MM.1S (cell line): Measurements from ENCODE around the gene MUC5B.

Experiments used
- DNase-seq: peaks from one replicate; pipeline ENCODE4 v3.0.0-alpha.2; 2015
- H2AFZ ChIP-seq: fragments of 300-600 bp; sonication (generic); 2 replicates; pipeline ENCODE4 v1.6.0; 2016; ENCODE audit warnings: antibody characterized with exemption, low read length
- H3F3A ChIP-seq: fragments of 300-600 bp; sonication (generic); 2 replicates; pipeline ENCODE4 v1.6.1; 2016; ENCODE audit warnings: mild to moderate bottlenecking, antibody characterized with exemption, low read length, moderate library complexity, mixed read lengths; ENCODE audit not compliant: insufficient read depth
- H3K27ac ChIP-seq: fragments of 300-600 bp; sonication (generic); 2 replicates; pipeline ENCODE4 v1.5.1; 2016; ENCODE audit warnings: mild to moderate bottlenecking, low read length
- H3K27me3 ChIP-seq: fragments of 300-600 bp; sonication (generic); replicated peaks from 2 replicates; pipeline ENCODE4 v1.6.0; 2016; ENCODE audit warnings: low read length; ENCODE audit not compliant: insufficient read depth
- H3K36me3 ChIP-seq: fragments of 300-600 bp; sonication (generic); replicated peaks from 2 replicates; pipeline ENCODE4 v1.6.1; 2016; ENCODE audit warnings: mild to moderate bottlenecking, low read length, mixed read lengths; ENCODE audit not compliant: insufficient read depth
- H3K4me1 ChIP-seq: fragments of 300-600 bp; sonication (generic); 2 replicates; pipeline ENCODE4 v1.6.1; 2016; ENCODE audit warnings: low read length, mixed read lengths
- H3K4me2 ChIP-seq: fragments of 300-600 bp; sonication (generic); 2 replicates; pipeline ENCODE4 v1.6.0; 2016; ENCODE audit warnings: low read depth, low read length
- H3K4me3 ChIP-seq: fragments of 300-600 bp; sonication (generic); 2 replicates; pipeline ENCODE4 v1.5.1; 2016; ENCODE audit warnings: low read length, mixed read lengths
- H3K79me2 ChIP-seq: fragments of 300-600 bp; sonication (generic); 2 replicates; pipeline ENCODE4 v1.6.1; 2016; ENCODE audit warnings: mixed run types, low read length, mixed read lengths
- H3K9ac ChIP-seq: fragments of 300-600 bp; sonication (generic); 2 replicates; pipeline ENCODE4 v1.6.1; 2016; ENCODE audit warnings: low read length, mixed read lengths
- H3K9me2 ChIP-seq: fragments of 300-600 bp; sonication (generic); replicated peaks from 2 replicates; pipeline ENCODE4 v1.6.1; 2016; ENCODE audit warnings: mild to moderate bottlenecking, low read length, mixed read lengths; ENCODE audit not compliant: insufficient read depth
- H3K9me3 ChIP-seq: fragments of 300-600 bp; sonication (generic); replicated peaks from 2 replicates; pipeline ENCODE4 v1.6.1; 2016; ENCODE audit warnings: mild to moderate bottlenecking, low read length, mixed read lengths; ENCODE audit not compliant: insufficient read depth
- H4K20me1 ChIP-seq: fragments of 300-600 bp; sonication (generic); 2 replicates; pipeline ENCODE4 v1.6.1; 2016; ENCODE audit warnings: mild to moderate bottlenecking, low read length, moderate library complexity, mixed read lengths; ENCODE audit not compliant: insufficient read depth
- EZH2 ChIP-seq: fragments of 300-600 bp; sonication (generic); optimal IDR thresholded peaks from 2 replicates; pipeline ENCODE3; 2017; ENCODE audit warnings: low read depth, mild to moderate bottlenecking, antibody characterized with exemption, low read length, mixed read lengths
- EZH2phosphoT487 ChIP-seq: fragments of 300-600 bp; sonication (generic); IDR thresholded peaks from 2 replicates; pipeline ENCODE4 v1.6.1; 2018; ENCODE audit warnings: antibody characterized with exemption, low read length
- TF ChIP-seq, protein P1 (sequence below): fragments of 300-600 bp; sonication (generic); IDR thresholded peaks from 2 replicates; pipeline ENCODE4 v1.5.1; 2016; ENCODE audit warnings: antibody characterized with exemption, low read length, mixed read lengths

MUC5B gene

DNA sequence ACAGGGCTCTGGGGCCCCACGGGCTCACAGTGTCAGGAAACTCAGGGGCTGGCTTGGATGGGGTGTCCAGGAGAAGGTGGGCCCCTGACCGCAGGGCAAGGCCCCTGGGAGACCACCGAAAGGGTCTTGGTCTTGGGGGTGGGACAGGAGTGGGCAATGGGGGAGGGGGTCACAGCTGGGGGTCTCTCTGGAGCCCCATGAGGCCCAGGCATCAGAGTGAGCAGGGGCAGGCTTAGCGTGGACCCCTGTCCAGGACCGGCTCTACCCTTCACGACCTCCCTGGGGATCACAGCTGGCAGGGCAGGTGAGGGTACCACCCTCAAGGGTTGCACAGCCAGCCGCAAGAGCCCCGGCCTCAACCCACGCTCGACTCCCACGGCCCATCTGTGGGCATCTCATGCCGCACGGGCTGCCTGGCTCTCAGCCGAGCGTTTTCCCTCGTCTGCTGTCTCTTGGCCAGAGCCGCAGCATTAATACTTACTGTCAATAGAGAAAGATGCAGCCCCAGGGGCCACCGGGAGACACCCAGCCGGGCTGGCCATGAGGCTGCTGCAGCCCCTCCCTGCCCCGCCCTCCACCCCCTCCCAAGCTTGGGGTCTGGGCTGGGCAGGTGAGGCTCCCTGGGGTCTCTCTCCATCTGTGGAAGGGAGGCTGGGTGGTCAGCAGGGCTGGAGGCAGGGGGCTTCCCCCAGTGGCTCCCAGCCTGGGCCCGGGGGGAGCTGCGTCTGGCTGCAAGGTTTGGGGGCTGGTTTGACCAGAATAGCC, 662 bp downstream of the MUC5B start:
- H2AFZ ChIP-seq, result no peak overlapping the region
- no peak overlapping the region for H3K27ac ChIP-seq
- H4K20me1 ChIP-seq, result no peaks in the 10 kb centered on the region
- H3K4me2 ChIP-seq, result no peak overlapping the region
- no peaks in the 10 kb centered on the region for H3K79me2 ChIP-seq
- no peak overlapping the region for H3K4me3 ChIP-seq
- no peaks in the 10 kb centered on the region for H3K9me3 ChIP-seq
- no peaks in the 10 kb centered on the region for H3F3A ChIP-seq
- no peaks in the 10 kb centered on the region for H3K36me3 ChIP-seq
- no peak overlapping the region for H3K9ac ChIP-seq
- peaks cover 70% of the 10 kb centered on the region for H3K27me3 ChIP-seq
- DNase-seq, result no peak
- TF ChIP-seq EZH2 (no peak), EZH2phosphoT487 (no peak)
- TF ChIP-seq, protein P1, sequence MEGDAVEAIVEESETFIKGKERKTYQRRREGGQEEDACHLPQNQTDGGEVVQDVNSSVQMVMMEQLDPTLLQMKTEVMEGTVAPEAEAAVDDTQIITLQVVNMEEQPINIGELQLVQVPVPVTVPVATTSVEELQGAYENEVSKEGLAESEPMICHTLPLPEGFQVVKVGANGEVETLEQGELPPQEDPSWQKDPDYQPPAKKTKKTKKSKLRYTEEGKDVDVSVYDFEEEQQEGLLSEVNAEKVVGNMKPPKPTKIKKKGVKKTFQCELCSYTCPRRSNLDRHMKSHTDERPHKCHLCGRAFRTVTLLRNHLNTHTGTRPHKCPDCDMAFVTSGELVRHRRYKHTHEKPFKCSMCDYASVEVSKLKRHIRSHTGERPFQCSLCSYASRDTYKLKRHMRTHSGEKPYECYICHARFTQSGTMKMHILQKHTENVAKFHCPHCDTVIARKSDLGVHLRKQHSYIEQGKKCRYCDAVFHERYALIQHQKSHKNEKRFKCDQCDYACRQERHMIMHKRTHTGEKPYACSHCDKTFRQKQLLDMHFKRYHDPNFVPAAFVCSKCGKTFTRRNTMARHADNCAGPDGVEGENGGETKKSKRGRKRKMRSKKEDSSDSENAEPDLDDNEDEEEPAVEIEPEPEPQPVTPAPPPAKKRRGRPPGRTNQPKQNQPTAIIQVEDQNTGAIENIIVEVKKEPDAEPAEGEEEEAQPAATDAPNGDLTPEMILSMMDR, result no peak
- no peaks in the 10 kb centered on the region for H3K9me2 ChIP-seq
- no peaks in the 10 kb centered on the region for H3K4me1 ChIP-seq

DNA sequence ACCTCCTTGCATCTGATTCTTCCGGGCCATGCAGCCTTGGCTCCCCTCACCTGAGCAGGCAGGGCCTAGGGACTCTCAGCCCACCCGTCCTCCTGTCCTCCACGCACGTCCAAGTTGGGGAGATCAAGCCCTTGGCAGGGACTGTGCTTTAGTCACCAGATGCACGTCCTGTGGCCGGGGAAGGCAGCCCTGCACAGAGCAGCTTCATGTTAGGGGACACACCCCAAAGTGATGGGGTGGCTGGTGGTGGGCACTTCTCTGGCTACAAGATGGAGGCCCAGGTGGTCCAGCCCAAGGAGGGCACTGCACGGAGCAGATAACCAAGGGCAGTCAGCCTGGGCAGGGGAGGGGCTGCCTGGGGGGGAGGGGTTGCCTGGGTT, 1.2 kb downstream of the MUC5B start:
- H4K20me1 ChIP-seq, result no peaks in the 10 kb centered on the region
- H3K9me3 ChIP-seq, result no peaks in the 10 kb centered on the region
- H3K27me3 ChIP-seq, result peaks cover 64% of the 10 kb centered on the region
- TF ChIP-seq, protein P1, result no peak
- TF ChIP-seq EZH2 (no peak), EZH2phosphoT487 (no peak)
- no peak overlapping the region for H3K4me2 ChIP-seq
- H3K27ac ChIP-seq, result no peak overlapping the region
- H3K4me1 ChIP-seq, result no peaks in the 10 kb centered on the region
- no peak overlapping the region for H3K9ac ChIP-seq
- no peaks in the 10 kb centered on the region for H3K79me2 ChIP-seq
- H3K9me2 ChIP-seq, result no peaks in the 10 kb centered on the region
- H2AFZ ChIP-seq, result no peak overlapping the region
- H3K36me3 ChIP-seq, result no peaks in the 10 kb centered on the region
- no peaks in the 10 kb centered on the region for H3F3A ChIP-seq
- no peak for DNase-seq
- no peak overlapping the region for H3K4me3 ChIP-seq

DNA sequence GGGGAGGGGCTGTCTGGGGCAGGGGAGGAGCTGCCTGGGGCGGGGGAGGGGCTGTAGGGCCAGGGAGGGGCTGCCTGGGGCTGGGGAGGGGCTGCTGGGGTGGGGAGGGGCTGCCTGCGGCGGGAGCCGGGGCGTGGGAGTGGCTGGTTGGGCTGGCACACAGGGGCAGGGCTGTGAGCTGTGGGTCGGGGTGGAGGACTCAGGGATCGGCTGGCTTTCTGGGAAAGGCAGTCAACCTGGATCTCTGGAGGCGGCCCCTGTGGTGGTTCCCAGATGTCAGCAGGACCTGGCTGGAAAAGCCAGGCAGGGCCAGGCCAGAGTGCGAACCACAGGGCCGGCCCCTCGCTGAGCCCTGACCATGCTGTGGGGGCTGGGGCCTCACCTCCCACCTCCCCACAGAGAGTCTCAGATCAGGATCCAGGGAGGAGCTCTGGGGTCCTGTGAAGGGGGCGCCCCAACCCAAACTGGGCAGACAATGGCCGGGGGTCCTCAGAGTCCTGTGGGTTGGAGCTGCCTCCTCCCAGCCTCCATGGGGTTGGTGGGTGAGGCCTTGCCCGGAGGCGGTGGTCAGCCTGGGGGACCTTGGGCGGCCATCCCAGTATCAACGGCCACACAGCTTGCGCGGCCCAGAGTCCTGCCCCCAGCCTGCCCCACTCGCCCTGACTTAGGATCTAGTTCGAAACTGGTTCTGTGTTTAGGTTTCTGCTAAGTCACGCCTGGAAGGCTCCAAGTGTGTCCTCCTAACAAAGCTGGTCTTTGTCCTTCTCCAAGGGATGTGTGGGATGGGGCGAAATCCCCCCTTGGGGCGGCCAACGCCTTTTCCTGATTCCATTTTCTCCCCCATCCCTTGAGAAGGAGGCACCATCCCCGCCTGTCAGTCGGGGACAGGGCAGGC, 1.9 kb downstream of the MUC5B start:
- Histone ChIP-seq H3K4me3 (no peak overlapping the region), H3K79me2 (no peaks in the 10 kb centered on the region), H3K36me3 (no peaks in the 10 kb centered on the region), H3F3A (no peaks in the 10 kb centered on the region), H3K4me2 (no peak overlapping the region), H3K9ac (no peak overlapping the region), H3K27ac (no peak overlapping the region), H3K9me3 (no peaks in the 10 kb centered on the region), H2AFZ (no peak overlapping the region), H3K9me2 (no peaks in the 10 kb centered on the region), H4K20me1 (no peaks in the 10 kb centered on the region), H3K27me3 (peaks cover 64% of the 10 kb centered on the region), H3K4me1 (no peaks in the 10 kb centered on the region)
- TF ChIP-seq, protein P1, result no peak
- no peak for TF ChIP-seq EZH2
- no peak for TF ChIP-seq EZH2phosphoT487
- no peak for DNase-seq
